Small intestine (tissue), 7 donors: ENCODE data around the gene FLOT2. TPM values are rescaled to one million over a fixed set of nuclear protein-coding genes. Genes with fewer than 3 reads are reported as not detected.
"Not testable (repeated sequence)": the region's sequence is repeated elsewhere in the genome, so short reads cannot be mapped to it uniquely, and the experiment has no call there.

ENCODE experiments used
- DNase-seq, 2 donors: peaks; one replicate each; pipeline versions ENCODE4 v3.0.0 to v3.0.0-alpha.2; 2013
- FAIRE-seq: peaks from 2 replicates; lab custom pipeline; 2012; peaks lifted over from hg19 to GRCh38; lab: Jason Lieb, UNC
- H3K27ac ChIP-seq, 3 donors: one replicate each; pipeline ENCODE4 v1.5.1; 2013; ENCODE audit warnings: low read length in 2 of 3, mild to moderate bottlenecking in 2 of 3, control low read depth in 1 of 3, inconsistent platforms in 1 of 3, low read depth in 1 of 3, moderate library complexity in 1 of 3
- H3K27me3 ChIP-seq, 3 donors: one replicate each; pipeline ENCODE4 v1.6.1; 2013; ENCODE audit warnings: low read length in 3 of 3, inconsistent platforms in 1 of 3; ENCODE audit not compliant: control insufficient read depth in 3 of 3, insufficient read depth in 3 of 3
- H3K36me3 ChIP-seq, 3 donors: one replicate each; pipeline ENCODE4 v1.6.1; 2013; ENCODE audit warnings: low read length in 3 of 3, inconsistent platforms in 1 of 3, low read depth in 1 of 3, mild to moderate bottlenecking in 1 of 3, moderate library complexity in 1 of 3; ENCODE audit not compliant: control insufficient read depth in 3 of 3, insufficient read depth in 2 of 3
- H3K4me1 ChIP-seq, 3 donors: one replicate each; pipeline ENCODE4 v1.6.1; 2013; ENCODE audit warnings: low read length in 2 of 3, inconsistent platforms in 1 of 3, low read depth in 1 of 3, mild to moderate bottlenecking in 1 of 3, moderate library complexity in 1 of 3; ENCODE audit not compliant: control insufficient read depth in 3 of 3, insufficient read depth in 2 of 3
- H3K4me3 ChIP-seq, 3 donors: one replicate each; pipeline ENCODE4 v1.5.1; 2013; ENCODE audit warnings: low read length in 3 of 3, control low read depth in 1 of 3, inconsistent platforms in 1 of 3, low read depth in 1 of 3, mild to moderate bottlenecking in 1 of 3, moderate library complexity in 1 of 3
- H3K9me3 ChIP-seq, 2 donors: one replicate each; pipeline ENCODE4 v1.6.1; 2013; ENCODE audit warnings: low read depth in 1 of 2, low read length in 1 of 2; ENCODE audit not compliant: control insufficient read depth in 2 of 2, insufficient read depth in 1 of 2
- WGBS, 3 donors: extraction: QIAGEN DNeasy Blood & Tissue Kit; methylation state at CpG; one replicate each; pipeline ENCODE4 v1.1.7; 2013; 5-methylcytosine and 5-hydroxymethylcytosine counted together
- polyA plus RNA-seq, 4 donors: library from polyadenylated mRNA; stranded (reverse) in 3 of 4; unstranded in 1 of 4; fragments of 200-250 nt in 3 of 4; fragments of 120-200 nt in 1 of 4; gene quantifications; one replicate each; pipeline versions ENCODE4 v1.2.1 to v1.2.3, GENCODE V29; 2013
- donor health status: healthy with polysubstance abuse.
- donor health status: control.
- donor health status: control.
- donor health status: Bipolar disorder and iron deficiency.
- donor health status: healthy.

The FLOT2 gene
- polyA plus RNA-seq, 4 donors = 19.9 to 73.8 (median 36.8) TPM

- H3K9me3 ChIP-seq = no peaks in the 10 kb centered on the region
- 15 to 21% (median 17%) methylated on average over 18 to 23 of the region's 23 CpGs for WGBS, 3 donors
- DNase-seq (no peak), FAIRE-seq (no peak)
- peak overlapping the region; percentile 81 to 90 (median 88) for H3K4me3 ChIP-seq
- H3K36me3 ChIP-seq = peaks cover 0 to 21% (median 0%) of the 10 kb centered on the region in 3 donors
- H3K4me1 ChIP-seq = peaks cover 0 to 26% (median 5%) of the 10 kb centered on the region in 3 donors
- H3K27me3 ChIP-seq = no peaks in the 10 kb centered on the region
- peak overlapping the region; percentile 71 to 81 (median 80) for H3K27ac ChIP-seq
Measured at GRCh38 chr17:28897769-28898526, 415 bp upstream of the FLOT2 start.

- DNase-seq (no peak), FAIRE-seq (no peak)
- Histone ChIP-seq H3K4me1 (peaks cover 0 to 19% (median 5%) of the 10 kb centered on the region in 3 donors), H3K27me3 (no peaks in the 10 kb centered on the region), H3K36me3 (peaks cover 0 to 30% (median 0%) of the 10 kb centered on the region in 3 donors), H3K4me3 (peak overlapping the region; percentile 81 to 90 (median 88)), H3K27ac (peak overlapping the region; percentile 35 to 81 (median 79)), H3K9me3 (no peaks in the 10 kb centered on the region)
- 12 to 21% (median 17%) methylated on average over 5 of the region's 5 CpGs for WGBS, 3 donors
Measured at GRCh38 chr17:28896491-28896883, 1.0 kb downstream of the FLOT2 start.

- H3K4me1 ChIP-seq = peaks cover 0 to 17% (median 5%) of the 10 kb centered on the region in 3 donors
- peaks cover 0 to 28% (median 0%) of the 10 kb centered on the region in 3 donors for H3K36me3 ChIP-seq
- WGBS, 3 donors = 42 to 51% (median 49%) methylated on average over 3 of the region's 3 CpGs
- H3K4me3 ChIP-seq = peak overlapping the region in 1 of 3 donors; percentile 81
- FAIRE-seq (no peak), DNase-seq (no peak)
- H3K9me3 ChIP-seq = no peaks in the 10 kb centered on the region
- H3K27ac ChIP-seq = peak overlapping the region in 2 of 3 donors; percentile 35 to 81
- H3K27me3 ChIP-seq = no peaks in the 10 kb centered on the region
Measured at GRCh38 chr17:28895794-28896447, 1.6 kb downstream of the FLOT2 start.

- peaks cover 0 to 16% (median 5%) of the 10 kb centered on the region in 3 donors for H3K4me1 ChIP-seq
Measured at GRCh38 chr17:28893248-28894183, 4.0 kb downstream of the FLOT2 start.

GRCh38 chr17:28892024-28892423 is 5.5 kb downstream of the FLOT2 start:
- Histone ChIP-seq H3K27me3 (no peaks in the 10 kb centered on the region), H3K4me1 (peaks cover 0 to 7% (median 5%) of the 10 kb centered on the region in 3 donors), H3K27ac (no peak overlapping the region), H3K36me3 (peaks cover 0 to 45% (median 0%) of the 10 kb centered on the region in 3 donors), H3K4me3 (no peak overlapping the region), H3K9me3 (no peaks in the 10 kb centered on the region)
- FAIRE-seq (no peak), DNase-seq (no peak)
- 87 to 100% (median 93%) methylated on average over 1 to 4 of the region's 4 CpGs for WGBS, 3 donors

More at GRCh38 chr17:28893248-28894183, 4.0 kb downstream of the FLOT2 start:
- WGBS, 3 donors = 66 to 83% (median 75%) methylated on average over 16 of the region's 16 CpGs
- not testable (repeated sequence) for H3K9me3 ChIP-seq, H3K27me3 ChIP-seq, FAIRE-seq, DNase-seq, H3K4me3 ChIP-seq
- H3K27ac ChIP-seq = peak overlapping the region in 1 of 3 donors; percentile 77
- peaks cover 0 to 32% (median 0%) of the 10 kb centered on the region in 3 donors for H3K36me3 ChIP-seq

- FAIRE-seq (no peak), DNase-seq (no peak)
- H3K27me3 ChIP-seq = no peaks in the 10 kb centered on the region
- peaks cover 0 to 4% (median 1%) of the 10 kb centered on the region in 3 donors for H3K4me1 ChIP-seq
- no peak overlapping the region for H3K27ac ChIP-seq
- H3K36me3 ChIP-seq = peaks cover 0 to 53% (median 0%) of the 10 kb centered on the region in 3 donors
- 89 to 95% (median 90%) methylated on average over 1 of the region's 1 CpG for WGBS, 3 donors
- H3K4me3 ChIP-seq = no peak overlapping the region
- no peaks in the 10 kb centered on the region for H3K9me3 ChIP-seq
Measured at GRCh38 chr17:28891201-28891600, 6.3 kb downstream of the FLOT2 start.

GRCh38 chr17:28889996-28890395 is 7.5 kb downstream of the FLOT2 start:
- Histone ChIP-seq H3K4me1 (no peaks in the 10 kb centered on the region), H3K4me3 (no peak overlapping the region), H3K9me3 (no peaks in the 10 kb centered on the region), H3K27ac (no peak overlapping the region), H3K36me3 (peaks cover 0 to 61% (median 0%) of the 10 kb centered on the region in 3 donors), H3K27me3 (no peaks in the 10 kb centered on the region)
- DNase-seq (no peak), FAIRE-seq (no peak)
- 79 to 85% (median 83%) methylated on average over 5 of the region's 5 CpGs for WGBS, 3 donors
